NB4 (cell line): ENCODE measurements around the gene GIPC2.

Source experiments
- CTCF ChIP-seq: IDR thresholded peaks from one replicate; pipeline ENCODE4 v1.5.1; 2012; ENCODE audit warnings: low read depth, low read length
- MAX ChIP-seq: IDR thresholded peaks from 2 replicates; pipeline ENCODE4 v1.6.1; 2011; ENCODE audit warnings: low read depth, low read length
- POLR2A ChIP-seq: IDR thresholded peaks from 2 replicates; pipeline ENCODE4 v1.6.1; 2011; ENCODE audit warnings: mild to moderate bottlenecking; ENCODE audit not compliant: insufficient read length; ENCODE audit errors: extremely low read depth

GRCh38 chr1:78055565-78056132 lies 9.9 kb downstream of the GIPC2 start:
- TF ChIP-seq CTCF (no peak), POLR2A (no peak), MAX (no peak)
